ENCODE results near the gene TRPM3.

Gene TRPM3

GRCh38 chr9:70573308-70573707 lies 548.1 kb downstream of the TRPM3 start:
- DNase-seq, result no peak

DNA sequence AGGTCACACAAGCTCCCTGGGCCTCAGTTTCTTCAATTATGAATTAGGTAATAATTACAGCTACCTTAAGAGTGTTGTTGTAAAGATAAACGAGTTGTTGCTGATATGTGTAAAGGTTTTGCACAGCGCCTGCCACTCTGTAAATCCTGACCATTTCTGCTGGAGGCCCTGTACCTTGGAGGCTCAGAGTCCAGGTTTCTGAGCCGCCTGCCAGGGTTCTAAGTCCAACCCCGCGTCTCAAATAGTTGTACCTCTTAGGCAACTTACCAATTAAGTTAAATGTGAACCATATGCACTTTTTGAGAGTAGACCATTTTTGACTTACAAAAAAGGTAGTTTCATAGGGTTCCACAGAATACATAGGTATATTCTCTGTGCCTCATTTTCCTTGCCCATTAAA lies 550.2 kb downstream of the TRPM3 start:
- peak in 1 of 2 donors; percentile 1 for DNase-seq

DNA sequence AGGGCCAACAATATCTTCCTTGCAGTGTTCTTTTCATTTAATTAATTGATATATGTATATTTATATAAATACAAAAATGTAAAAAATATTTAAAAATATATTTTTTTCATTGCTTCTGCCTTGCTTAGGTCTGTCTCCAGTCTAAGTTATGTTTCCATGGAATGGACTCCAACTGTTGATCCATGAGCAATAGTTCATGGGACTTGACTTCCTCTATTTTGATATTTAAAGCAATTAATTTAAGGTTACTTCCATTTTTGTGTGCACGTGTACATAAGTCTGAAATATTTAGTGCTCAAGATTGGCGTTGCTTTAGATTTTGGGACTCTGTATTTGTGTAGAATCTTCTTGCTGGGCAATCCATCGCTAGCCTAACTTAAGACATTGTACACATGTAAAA lies 551.6 kb downstream of the TRPM3 start:
- DNase-seq, result peak; percentile 43 to 70

DNA sequence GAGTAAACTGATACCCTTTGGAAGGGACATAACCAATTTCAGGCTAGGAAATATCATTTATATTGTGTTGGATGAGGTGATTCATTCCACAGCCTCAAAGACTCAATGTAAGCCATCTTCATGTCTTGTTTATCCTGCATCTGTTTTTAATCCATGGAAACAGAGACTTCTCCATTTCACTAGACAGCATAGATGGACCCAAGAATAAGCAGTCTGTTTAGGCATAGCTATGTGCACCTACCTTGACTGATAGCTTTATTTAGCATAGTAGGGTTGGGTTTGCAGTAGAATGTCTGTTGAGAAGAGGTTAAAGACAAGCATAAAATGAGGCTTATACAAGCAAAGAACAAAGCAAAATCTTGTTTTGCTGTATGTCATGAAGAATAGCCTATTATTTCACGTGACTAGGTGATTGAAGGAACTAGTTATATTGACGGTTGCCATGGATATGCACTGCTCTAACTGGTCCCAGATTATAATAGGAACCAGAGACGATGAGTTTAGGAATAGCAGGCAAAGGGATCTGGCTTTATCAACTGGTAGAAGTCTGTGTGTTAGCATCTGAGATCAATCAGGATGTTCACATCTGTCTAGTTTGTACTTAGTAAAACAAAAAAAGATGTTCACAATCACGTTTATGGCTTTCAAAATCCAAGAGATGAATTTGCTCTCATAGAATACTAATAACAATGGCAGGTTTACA lies 552.2 kb downstream of the TRPM3 start:
- DNase-seq, result peak; percentile 44 to 65

DNA sequence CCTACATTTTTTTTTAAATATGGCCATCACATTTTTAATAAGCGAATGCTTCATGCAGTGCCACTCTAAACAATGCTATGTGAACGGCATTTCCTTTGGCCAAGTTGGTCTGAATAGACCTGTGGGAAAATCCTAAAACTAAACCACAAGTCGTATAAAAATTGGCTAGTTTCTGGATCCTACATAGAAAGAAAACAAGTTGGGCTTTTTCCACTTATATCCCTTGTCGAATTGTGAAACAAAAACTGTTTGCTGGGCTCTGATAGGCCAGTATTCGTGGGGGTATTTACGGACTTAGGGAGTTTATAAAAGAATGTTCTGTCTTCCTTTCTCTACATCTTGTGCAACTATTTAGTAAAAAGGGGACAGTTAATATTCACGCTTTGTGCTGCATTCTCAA lies 553.9 kb downstream of the TRPM3 start:
- DNase-seq, result no peak

DNA sequence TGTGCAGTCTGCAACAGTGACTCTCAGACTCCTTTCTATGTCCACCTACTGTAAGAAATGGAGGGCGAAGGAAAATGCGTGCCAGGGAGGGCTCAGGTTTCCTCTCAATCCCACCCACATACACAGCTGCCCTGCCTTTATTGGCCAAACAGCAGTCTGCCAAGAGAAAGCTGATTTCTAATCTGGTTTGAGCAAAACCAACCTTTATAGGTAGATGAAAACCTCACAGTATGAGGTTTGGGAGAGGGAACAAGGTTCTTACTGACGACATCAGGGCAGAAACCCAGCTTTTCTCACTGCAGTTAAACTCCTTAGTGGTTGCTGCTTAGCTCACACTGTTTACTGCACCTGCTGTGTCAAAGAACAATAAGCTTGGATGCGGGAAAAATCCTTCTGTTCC lies 554.7 kb downstream of the TRPM3 start:
- DNase-seq, result no peak

GRCh38 chr9:70566066-70566465 lies 555.4 kb downstream of the TRPM3 start:
- DNase-seq, result no peak

DNA sequence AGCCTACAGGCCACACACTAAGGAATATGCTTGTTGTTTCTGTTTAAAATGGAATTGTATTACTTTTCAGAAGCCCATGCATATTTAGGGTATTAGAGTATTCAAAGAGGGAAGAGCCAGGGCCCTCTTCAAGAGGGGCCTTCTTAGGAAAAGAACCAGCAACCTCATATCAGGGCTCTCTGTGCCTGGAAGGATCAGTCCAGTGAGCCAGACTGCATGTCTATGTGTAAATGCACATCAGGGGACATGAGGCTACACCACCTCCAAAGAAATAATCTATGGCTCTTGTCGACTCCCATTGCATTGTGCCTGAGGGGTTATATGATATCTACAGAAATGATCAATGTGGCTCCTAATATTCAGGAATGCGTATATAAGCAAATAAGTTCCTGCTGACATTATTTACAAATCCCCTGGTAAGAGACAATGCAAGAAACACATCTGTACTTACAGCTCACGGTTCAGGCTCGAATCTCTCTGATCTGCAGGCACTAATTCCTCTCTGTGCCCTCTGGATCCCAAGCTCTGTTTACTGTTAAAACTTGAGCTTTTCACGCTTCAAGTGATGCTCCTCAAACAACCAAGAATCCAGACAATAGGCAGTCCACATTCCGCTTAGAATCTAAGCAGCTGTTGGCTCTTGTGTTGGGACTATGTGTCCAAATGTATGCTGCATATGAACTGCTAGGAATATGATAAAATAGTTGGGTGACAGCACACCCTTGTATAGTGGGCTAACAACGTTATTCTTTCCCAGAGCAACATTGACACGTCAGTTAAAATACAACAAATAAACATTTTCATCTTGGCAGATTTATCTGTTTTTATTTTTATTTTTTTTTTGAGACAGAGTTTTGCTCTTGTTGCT lies 556.7 kb downstream of the TRPM3 start:
- DNase-seq, result no peak

- DNase-seq, result peak; percentile 90 to 96
These were observed 557.8 kb downstream of the TRPM3 start for GRCh38 chr9:70563431-70564204.

- DNase-seq, result no peak
These were observed 558.4 kb downstream of the TRPM3 start for GRCh38 chr9:70563010-70563409.

DNA sequence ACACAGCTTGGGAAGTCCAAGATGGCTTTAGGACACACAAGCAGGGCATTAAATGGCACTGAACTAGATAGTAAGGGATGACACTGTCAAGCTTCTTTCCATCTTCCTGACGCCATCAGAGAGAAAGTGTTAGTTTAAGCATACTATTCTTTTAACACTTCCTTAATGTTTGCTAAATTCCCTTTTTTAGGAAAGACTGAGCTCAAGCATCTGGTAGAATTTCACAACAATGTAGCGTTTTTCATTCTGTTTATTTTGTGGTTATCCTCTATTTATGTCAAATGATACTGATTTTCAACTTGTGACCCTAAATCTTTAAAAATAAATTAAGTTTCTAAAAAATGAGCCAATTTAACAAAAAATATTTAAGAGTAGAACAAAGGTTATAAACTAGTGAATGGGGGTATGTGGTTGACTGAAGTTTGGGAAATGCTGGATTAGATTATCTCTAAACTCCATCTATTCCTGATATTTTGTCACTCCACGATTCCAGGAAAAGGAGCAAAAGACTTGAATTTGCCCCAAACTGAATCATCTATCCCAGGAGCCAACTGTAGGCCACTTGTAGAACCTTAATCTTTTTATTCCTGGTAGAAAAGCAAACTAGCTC lies 559.5 kb downstream of the TRPM3 start:
- DNase-seq, result no peak

- DNase-seq, result no peak
These were observed 560.3 kb downstream of the TRPM3 start for GRCh38 chr9:70561111-70561510.

GRCh38 chr9:70559102-70559501 lies 562.3 kb downstream of the TRPM3 start:
- no peak for DNase-seq

DNA sequence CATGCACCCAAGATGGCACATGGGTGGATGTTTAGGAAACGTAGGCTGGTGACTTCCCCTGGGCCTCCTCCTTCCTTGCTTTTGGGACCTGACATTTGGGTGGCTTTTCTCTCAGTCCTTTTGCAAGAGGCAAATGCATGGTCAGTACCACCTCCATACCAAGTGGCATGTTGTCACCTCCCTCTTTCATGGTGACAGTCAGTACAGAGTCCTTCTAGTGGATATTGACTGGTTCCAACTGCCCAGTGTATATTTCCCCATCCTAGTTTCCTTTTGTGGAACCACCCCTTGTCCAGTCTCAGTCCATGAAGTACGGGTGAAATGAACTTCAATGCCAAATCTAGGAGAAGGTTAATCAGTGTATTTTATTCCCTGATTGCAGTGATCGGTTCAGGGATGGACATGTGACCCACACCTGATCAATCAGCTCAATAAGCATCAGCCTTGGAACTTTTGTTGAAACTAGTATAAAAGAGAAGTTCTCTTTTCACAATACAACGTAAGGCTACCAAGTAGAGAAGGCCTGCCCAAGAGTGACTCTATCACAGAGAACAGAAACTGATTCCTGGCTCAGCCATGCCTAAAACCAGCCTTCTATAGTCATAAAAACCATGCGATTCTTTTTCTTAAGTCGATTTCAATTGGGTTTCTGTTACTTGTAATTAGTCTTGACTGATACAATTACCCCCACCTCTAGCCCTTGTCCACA lies 563.6 kb downstream of the TRPM3 start:
- DNase-seq, result peak; percentile 63 to 74

- no peak for DNase-seq
These were observed 564.6 kb downstream of the TRPM3 start for GRCh38 chr9:70556771-70557170.

DNA sequence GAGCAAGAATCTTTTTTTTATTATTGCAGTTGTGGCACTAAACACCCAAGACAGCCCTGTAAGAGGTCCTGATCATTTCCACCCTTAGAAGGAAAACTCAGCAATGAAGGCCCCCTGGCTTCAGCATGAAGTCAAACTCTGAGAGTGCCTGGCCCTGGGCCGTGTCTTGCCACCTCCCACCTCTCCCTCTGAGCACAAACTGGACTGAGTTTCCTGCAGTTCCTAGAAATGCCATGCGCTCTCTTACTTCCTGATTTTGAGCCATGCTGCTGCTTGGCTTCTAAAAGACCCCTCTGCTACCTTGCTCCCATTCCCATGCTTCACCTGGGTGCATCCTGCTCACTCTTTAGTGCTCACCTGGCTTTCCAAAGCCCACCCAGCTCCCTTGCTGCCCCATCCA lies 566.5 kb downstream of the TRPM3 start:
- peak; percentile 65 to 72 for DNase-seq

DNA sequence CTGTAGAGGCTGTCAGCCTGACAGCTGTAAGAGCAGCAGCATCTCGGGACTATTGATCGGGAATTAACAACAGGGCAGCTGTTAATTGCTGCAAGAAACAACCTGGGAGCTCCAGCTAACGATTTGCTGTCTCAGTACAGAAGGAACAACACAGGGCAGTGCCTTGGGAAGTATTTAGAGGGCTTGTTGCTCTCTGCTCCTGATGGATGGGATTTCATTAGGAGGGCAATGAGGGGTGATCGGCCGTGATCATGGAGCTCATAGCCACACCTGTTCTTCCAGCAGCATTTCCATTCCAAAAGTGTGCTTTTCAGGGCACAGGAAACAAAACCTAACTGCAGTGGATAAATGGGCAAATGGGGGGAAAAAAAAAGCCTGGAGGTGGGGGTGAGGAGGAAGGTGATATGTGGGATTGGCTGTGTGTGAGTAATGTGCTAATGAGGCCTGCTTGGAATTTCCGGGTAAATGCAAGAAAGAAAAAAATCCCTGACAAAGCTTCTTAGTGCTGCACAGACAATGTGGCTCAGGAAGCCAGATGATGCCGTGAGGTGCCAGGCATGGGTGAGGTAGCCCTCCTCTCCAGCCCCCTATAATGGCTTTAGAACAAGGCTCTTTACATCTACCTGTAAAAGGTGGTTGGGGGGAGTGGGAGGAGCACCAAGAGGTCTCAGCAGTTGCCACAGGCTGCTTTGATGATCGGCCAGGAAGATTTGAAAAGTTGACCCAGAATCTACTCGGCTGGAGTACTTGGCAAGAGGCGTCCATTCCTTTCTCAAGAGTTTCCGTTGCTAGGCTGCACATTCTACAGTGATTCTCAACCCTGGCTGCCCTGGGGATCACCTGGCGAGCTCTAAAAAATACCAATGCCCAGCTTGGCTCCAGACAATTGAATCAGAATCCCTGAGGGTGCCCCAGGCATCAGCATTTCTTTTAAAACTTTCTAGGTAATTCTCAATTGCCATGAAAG lies 567.4 kb downstream of the TRPM3 start:
- DNase-seq, result no peak

GRCh38 chr9:70552561-70552960 lies 568.9 kb downstream of the TRPM3 start:
- no peak for DNase-seq

DNA sequence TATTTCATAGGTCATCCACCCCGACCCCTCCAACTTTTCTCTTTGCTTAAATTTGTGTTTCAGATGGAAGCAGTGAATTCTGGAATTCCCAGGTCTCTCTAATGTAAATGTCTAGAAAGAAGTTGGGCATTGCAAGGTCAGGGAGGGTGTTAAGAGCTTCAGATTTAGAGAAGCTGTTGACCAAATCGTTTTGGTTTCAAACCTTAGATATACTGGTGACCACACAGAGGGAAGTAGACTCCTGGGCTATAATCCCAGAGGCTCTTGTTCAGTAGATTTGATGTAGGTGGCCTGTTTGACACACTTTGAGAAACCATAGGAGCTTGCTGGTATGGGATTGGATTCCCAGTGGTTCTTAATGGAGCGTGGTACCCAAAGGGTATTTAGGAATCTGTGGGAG lies 569.6 kb downstream of the TRPM3 start:
- DNase-seq, result peak; percentile 59 to 61

- DNase-seq, result peak; percentile 64 to 65
These were observed 570.0 kb downstream of the TRPM3 start for GRCh38 chr9:70551396-70551795.

GRCh38 chr9:70549926-70550325 lies 571.5 kb downstream of the TRPM3 start:
- peak; percentile 21 to 32 for DNase-seq

Data from inflammatory macrophage (primary cell).